Ishikawa (cell line): ENCODE results near the gene ZNF674.

ENCODE experiments used
- CREB1 ChIP-seq: IDR thresholded peaks from 2 replicates; pipeline ENCODE4 v1.6.1; 2012; ENCODE audit warnings: low read depth
- NFIC ChIP-seq: IDR thresholded peaks from 2 replicates; pipeline ENCODE4 v1.6.1; 2012
- REST ChIP-seq: IDR thresholded peaks from 2 replicates; pipeline ENCODE4 v1.6.1; 2012; ENCODE audit warnings: low read depth, mild to moderate bottlenecking
- TAF1 ChIP-seq: IDR thresholded peaks from 2 replicates; pipeline ENCODE4 v1.6.1; 2012; ENCODE audit warnings: low read depth, mild to moderate bottlenecking
- USF1 ChIP-seq: IDR thresholded peaks from 2 replicates; pipeline ENCODE4 v1.6.1; 2012

DNA sequence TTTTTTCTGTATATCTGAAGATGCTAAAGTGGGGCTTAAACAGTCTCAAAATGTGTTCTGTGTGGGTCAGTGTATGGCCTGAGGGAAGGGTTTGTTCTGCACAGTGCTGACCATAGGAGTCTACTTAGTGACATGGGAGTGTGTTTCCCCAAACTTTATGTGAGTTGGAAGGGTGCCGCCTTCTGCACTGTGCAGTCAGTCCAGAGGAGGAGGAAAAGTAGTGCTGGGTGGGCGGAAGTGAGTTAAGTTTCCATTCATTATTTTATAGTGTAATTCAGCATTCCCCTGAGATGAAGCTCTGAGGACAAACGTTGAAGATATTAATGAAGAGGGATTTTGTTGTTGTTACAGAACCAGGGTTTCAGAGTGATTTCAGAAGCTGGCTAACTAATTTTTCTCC is 31.2 kb upstream of the ZNF674 start:
- TF ChIP-seq TAF1, result no peak
- TF ChIP-seq CREB1, result no peak
- no peak for TF ChIP-seq REST
- no peak for TF ChIP-seq USF1
- no peak for TF ChIP-seq NFIC
